AML-193 (cell line): Measurements from ENCODE around the gene TSR1.
"Not testable (repeated sequence)": the region's sequence is repeated elsewhere in the genome, so short reads cannot be mapped to it uniquely, and the experiment has no call there.

Experiments used
- DNase-seq, 2 experiments: peaks; one replicate each; lab custom pipeline; 2025; lab: John Stamatoyannopoulos, UW

The TSR1 gene

DNA sequence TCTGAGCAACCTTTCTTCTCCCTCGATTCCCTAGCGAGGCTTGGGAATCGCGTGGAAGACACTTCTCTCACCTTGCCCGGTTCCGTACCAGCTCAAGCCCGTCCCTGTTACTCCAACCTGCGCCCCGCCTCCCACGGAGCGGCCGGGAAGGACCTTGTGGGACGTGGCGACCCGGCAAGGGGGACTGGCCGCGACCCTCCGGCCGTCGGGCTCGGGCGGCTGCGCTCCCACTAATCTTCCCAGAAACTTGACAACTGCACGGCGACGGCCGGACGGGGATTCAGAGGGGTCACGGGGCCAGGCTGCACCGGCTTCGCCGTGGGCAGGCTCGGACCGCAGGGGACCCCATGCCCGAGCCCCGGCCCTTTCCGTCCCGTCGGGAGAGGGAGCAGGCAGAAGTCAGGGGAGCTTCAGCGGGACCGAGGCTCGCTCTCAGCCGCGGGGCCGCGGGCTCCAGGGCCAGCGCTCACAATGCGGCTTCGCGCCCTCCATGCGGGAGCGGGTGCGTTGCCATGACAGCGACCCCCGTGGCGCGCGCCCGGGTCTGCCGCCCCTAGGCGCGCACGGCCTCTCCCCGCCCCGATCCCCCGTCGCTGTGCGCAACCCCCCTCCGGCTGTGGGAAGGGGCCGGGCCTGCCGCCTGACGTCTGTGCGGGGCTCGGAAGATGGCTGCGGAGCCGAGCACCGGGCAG, 741 bp upstream of the TSR1 start, which contains the start of gene SGSM2:
SGSM2 (plus strand) TSS at position 650 of the 692 bp plus-strand sequence. CDS start 188 bp downstream, outside the sequence.
- peak in 1 of 2 experiments; percentile 22 for DNase-seq

- DNase-seq = no peak
Observed at GRCh38 chr17:2335726-2336214, 487 bp downstream of the TSR1 start.

DNA sequence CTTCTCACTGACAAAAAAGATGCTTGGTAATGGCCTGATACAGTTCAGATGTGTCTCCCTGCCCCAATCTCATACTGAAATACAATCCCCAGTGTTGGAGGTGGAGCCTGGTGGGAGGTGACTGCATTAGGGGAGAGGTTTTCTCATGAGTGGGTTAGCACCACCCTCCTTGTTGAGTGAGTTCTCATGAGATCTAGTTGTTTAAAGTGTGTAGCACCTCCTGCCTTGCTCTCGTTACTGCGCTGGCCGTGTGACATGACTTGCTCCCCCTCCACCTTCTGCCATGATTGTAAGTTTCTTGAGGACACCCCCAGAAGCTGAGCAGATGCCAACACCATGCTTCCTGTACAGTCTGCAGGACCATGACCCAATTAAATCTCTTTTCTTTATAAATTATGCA, 5.0 kb downstream of the TSR1 start:
- no peak for DNase-seq

DNA sequence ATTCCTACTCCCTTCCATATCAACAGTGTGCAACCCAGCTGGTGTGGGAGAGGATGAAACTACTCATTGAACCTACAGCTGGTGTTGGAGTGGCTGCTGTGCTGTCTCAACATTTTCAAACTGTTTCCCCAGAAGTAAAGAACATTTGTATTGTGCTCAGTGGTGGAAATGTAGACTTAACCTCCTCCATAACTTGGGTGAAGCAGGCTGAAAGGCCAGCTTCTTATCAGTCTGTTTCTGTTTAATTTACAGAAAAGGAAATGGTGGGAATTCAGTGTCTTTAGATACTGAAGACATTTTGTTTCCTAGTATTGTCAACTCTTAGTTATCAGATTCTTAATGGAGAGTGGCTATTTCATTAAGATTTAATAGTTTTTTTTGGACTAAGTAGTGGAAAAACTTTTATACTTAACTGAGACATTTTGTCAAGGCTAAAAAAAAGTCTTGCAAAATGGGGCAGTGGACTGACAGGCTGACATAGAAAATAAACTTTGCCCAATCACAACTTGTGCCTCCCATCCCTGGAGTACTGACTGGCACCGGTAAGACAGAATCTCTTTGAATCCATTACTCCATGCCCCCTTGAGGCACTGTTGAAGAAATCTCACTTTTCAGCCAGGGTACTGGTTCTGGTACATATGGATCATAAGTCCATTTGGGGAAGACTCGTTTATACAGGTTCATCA, 12.5 kb downstream of the TSR1 start:
- no peak for DNase-seq

GRCh38 chr17:2321399-2321798, 14.9 kb downstream of the TSR1 start:
- no peak for DNase-seq

- no peak for DNase-seq
Observed at GRCh38 chr17:2319051-2319450, 17.2 kb downstream of the TSR1 start.

- DNase-seq = no peak
Observed at GRCh38 chr17:2317796-2318195, 18.5 kb downstream of the TSR1 start.

- DNase-seq = not testable (repeated sequence)
Observed at GRCh38 chr17:2316916-2317205, 19.4 kb downstream of the TSR1 start.

DNA sequence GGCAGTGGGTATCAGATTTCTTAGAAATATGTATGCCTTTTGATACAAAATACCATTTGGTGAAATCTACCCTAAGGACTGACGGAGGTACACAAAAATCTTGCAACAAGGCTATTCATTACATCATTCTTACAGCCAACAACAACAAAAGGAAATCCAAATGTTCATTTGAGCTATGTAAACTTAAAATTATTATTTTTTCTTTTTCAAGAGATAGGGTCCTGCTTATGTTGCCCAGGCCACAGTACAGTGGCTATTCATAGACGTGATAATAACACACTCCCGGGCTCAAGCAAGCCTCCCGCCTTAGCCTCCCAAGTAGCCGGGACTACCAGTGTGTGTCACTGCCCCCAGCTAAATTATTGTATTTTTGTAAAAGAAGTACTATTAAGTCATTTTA, 23.5 kb downstream of the TSR1 start:
- no peak for DNase-seq

- DNase-seq = no peak
Observed at GRCh38 chr17:2309338-2310154, 26.7 kb downstream of the TSR1 start.

DNA sequence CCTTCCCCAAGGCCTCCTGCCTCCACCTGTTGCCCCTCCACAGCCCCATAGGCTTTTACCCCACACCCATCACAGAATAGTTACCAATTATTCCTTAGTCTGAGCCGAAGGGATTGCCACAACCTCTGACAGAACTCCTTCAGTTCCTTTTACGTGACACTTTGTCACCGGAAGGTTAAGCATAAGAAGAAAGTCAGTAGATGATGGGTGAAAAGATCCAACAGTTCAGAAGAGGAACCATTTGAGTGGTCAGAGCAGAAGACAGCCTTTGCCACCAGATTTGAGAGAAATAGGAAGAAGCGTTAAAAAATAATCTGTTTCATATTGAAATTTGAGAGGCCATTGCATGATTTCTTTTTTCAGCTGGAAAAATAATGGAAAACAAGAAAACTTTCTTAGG, 31.3 kb downstream of the TSR1 start:
- no peak for DNase-seq

DNA sequence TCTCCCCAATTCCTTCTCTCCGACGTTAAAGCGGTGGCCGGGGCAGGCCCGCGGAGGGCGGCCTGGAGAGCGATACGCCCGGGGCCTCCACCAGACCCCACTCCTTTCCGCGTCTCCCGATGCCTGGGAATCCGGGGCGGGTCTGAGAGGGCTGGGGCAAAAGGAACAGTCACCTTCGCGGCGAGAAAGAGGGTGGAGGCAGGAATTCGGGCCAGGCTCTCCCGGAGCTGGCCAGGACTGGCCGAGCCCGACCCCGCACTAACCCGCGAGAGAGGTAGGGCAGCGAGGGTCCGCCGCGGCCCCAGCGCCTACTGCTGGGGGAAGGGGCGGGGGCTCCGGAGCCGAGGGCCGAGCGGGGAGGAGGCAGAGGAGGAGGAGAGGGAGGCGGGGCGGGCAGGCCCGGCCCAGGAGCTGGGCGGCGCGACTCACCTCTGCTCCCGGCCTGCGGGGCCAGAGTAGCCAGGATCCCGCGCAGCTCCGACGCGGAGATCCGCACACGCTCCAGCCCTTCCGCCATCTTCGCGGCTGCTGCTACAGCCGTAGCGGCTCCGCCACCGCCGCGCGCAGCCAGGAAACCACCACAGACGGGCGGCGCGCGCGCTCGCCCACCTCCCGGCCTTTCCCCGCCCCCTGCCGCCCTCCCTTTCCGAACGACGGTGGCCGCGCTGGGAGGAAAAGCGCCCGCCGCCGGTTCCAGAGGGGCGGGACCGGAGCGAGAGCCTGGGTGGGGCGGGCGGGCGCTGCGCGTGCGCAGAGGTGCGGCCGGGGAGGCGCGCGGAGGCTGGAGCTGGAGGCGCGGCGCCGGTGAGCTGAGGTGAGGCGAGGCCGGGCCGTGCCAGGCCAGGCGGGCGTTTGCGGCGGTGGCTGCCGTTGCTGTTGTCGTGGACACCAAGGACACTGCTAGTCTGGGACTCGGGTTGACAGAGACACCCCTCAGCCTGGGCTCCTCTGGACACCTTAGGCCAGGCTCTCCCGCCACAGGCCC, 32.8 kb downstream of the TSR1 start, which contains the start of the genes SMG6 and SRR:
SMG6 (minus strand) TSS at position 582 of the 985 bp plus-strand sequence; CDS start at position 517, 65 bp downstream.
SRR (plus strand) TSS at position 747 of the 985 bp plus-strand sequence. CDS start 11,611 bp downstream, outside the sequence.
- peak; percentile 39 to 49 for DNase-seq

- DNase-seq = no peak
Observed at GRCh38 chr17:2302778-2303203, 33.5 kb downstream of the TSR1 start.

DNA sequence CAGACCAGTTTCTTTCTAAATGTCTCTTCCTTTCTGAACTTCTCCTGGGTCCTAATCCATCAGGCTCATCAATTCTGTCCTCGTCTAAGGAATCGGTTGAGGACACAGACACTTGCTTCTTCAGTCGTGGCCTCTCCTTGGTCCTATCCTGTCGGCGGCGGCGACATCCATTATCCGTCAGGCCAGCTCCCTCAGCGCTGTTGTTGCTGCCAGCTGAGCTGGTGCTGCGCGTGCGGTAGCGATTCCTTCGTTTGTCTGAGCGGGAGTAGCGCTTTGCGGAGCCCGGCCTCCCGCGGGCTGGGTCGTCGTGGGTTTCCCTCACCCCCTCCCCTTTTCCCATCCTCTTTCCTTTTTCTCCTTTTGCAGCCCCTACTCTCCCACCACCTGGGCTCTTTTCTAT, 36.5 kb downstream of the TSR1 start:
- no peak for DNase-seq

- DNase-seq = no peak
Observed at GRCh38 chr17:2299136-2299535, 37.1 kb downstream of the TSR1 start.

DNA sequence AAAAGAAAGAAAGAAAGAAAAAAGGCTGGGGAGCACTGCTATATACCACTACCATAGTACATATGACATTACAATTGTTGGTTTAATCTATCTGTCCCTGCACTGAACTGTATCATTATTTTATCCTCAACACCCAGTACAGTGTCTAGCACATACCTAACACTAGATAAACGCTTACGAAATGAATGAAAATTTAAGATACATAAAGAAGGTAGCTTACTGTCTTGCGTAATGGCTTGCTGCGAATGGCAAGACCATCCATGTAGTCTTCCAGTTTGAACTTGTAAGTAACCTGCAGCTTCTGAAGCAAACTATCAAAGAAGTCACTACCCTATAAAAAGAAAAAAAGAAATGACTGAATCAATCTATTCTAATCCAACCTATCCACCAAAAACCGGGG, 39.2 kb downstream of the TSR1 start:
- DNase-seq = no peak

DNA sequence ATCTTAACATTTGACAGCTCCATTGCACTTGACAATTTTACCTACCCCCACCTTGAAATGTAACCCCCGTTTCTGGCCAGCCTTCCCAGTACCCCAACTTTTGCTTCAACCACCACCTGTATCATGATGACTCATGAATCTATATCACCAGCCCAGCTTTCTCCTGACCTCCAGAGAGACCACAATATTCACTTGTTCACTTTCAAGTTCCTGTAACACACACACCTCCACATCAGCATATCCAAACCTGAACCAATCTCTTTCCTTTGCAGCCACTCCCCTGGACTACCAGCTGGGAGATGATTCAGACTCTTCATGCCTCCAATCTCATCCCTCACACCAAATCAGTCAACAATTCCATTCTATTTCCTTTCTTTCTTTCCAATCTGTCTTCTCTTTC, 40.7 kb downstream of the TSR1 start:
- DNase-seq = no peak

- no peak for DNase-seq
Observed at GRCh38 chr17:2292100-2292499, 44.2 kb downstream of the TSR1 start.

- no peak for DNase-seq
Observed at GRCh38 chr17:2289878-2290478, 46.3 kb downstream of the TSR1 start.

- no peak for DNase-seq
Observed at GRCh38 chr17:2283302-2283701, 53.0 kb downstream of the TSR1 start.
